Measurements from ENCODE around the gene FBXL17. TPM values are rescaled to one million over a fixed set of nuclear protein-coding genes. Genes with fewer than 3 reads are reported as not detected.

Gene FBXL17
- total and polyA plus RNA-seq, 4 donors = 2.1 to 14.1 (median 6.3) TPM

- Histone ChIP-seq H3K4me1 (ENCODE audit: control insufficient read depth in 4 of 4, insufficient read depth in 4 of 4, low read length in 3 of 4) (no peaks in the 10 kb centered on the region), H3K9me3 (ENCODE audit: control insufficient read depth in 4 of 4, low read length in 3 of 4) (no peaks in the 10 kb centered on the region), H3K36me3 (ENCODE audit: control insufficient read depth in 4 of 4, insufficient read depth in 3 of 4, low read depth in 1 of 4, low read length in 3 of 4) (no peaks in the 10 kb centered on the region), H3K9ac (ENCODE audit: low read depth in 1 of 2, low read length in 2 of 2) (no peak overlapping the region), H3K27me3 (ENCODE audit: control insufficient read depth in 4 of 4, insufficient read depth in 4 of 4, low read length in 3 of 4) (no peaks in the 10 kb centered on the region), H3K4me3 (ENCODE audit: low read depth in 1 of 3, low read length in 3 of 3) (no peak overlapping the region), H3K27ac (ENCODE audit: low read depth in 1 of 2, low read length in 2 of 2) (no peak overlapping the region)
- DNase-seq (ENCODE audit: low spot score) = no peak
- WGBS = 79% methylated on average over 3 of the region's 3 CpGs
- no peak for TF ChIP-seq FOXA2 (IDR thresholded peaks at IDR 0.05)
- no peak for TF ChIP-seq GABPA (IDR thresholded peaks at IDR 0.05 in 1 of 2, conservative IDR thresholded peaks at IDR 0.05 in 1 of 2)
- TF ChIP-seq TAF1 (conservative IDR thresholded peaks at IDR 0.05) = no peak
- no peak for TF ChIP-seq JUND (IDR thresholded peaks at IDR 0.05)
- TF ChIP-seq CTCF (IDR thresholded peaks at IDR 0.05; ENCODE audit: low read depth, low read length, missing input control) = no peak
- TF ChIP-seq NR2F2 (IDR thresholded peaks at IDR 0.05) = no peak
- TF ChIP-seq ATF3 (IDR thresholded peaks at IDR 0.05) = no peak
- TF ChIP-seq RXRA (IDR thresholded peaks at IDR 0.05) = no peak
- no peak for TF ChIP-seq HNF4A (conservative IDR thresholded peaks at IDR 0.05)
- no peak for TF ChIP-seq FOXA1 (IDR thresholded peaks at IDR 0.05)
- TF ChIP-seq ZBTB33 (IDR thresholded peaks at IDR 0.05) = no peak
- no peak for TF ChIP-seq HNF4G (IDR thresholded peaks at IDR 0.05)
These were observed 49.2 kb upstream of the FBXL17 start for GRCh38 chr5:108430931-108431608.

GRCh38 chr5:108421713-108422112 lies 39.8 kb upstream of the FBXL17 start:
- Histone ChIP-seq H3K9ac (ENCODE audit: low read depth in 1 of 2, low read length in 2 of 2) (no peak overlapping the region), H3K27ac (ENCODE audit: low read depth in 1 of 2, low read length in 2 of 2) (no peak overlapping the region), H3K36me3 (ENCODE audit: control insufficient read depth in 4 of 4, insufficient read depth in 3 of 4, low read depth in 1 of 4, low read length in 3 of 4) (no peaks in the 10 kb centered on the region), H3K27me3 (ENCODE audit: control insufficient read depth in 4 of 4, insufficient read depth in 4 of 4, low read length in 3 of 4) (no peaks in the 10 kb centered on the region), H3K4me1 (ENCODE audit: control insufficient read depth in 4 of 4, insufficient read depth in 4 of 4, low read length in 3 of 4) (no peaks in the 10 kb centered on the region), H3K4me3 (ENCODE audit: low read depth in 1 of 3, low read length in 3 of 3) (no peak overlapping the region), H3K9me3 (ENCODE audit: control insufficient read depth in 4 of 4, low read length in 3 of 4) (peaks cover 0 to 2% (median 0%) of the 10 kb centered on the region in 4 donors)
- TF ChIP-seq ZBTB33 (IDR thresholded peaks at IDR 0.05) (no peak), EGR1 (IDR thresholded peaks at IDR 0.05; ENCODE audit: low read depth in 2 of 2) (no peak), CTCF (IDR thresholded peaks at IDR 0.05; ENCODE audit: low read depth, low read length, missing input control) (no peak), HNF4G (IDR thresholded peaks at IDR 0.05) (no peak), YY1 (IDR thresholded peaks at IDR 0.05) (no peak), MAX (IDR thresholded peaks at IDR 0.05) (no peak), ATF3 (IDR thresholded peaks at IDR 0.05) (no peak), FOXA2 (IDR thresholded peaks at IDR 0.05) (no peak), HNF4A (conservative IDR thresholded peaks at IDR 0.05) (no peak), RAD21 (IDR thresholded peaks at IDR 0.05) (no peak), GABPA (IDR thresholded peaks at IDR 0.05 in 1 of 2, conservative IDR thresholded peaks at IDR 0.05 in 1 of 2) (no peak), FOXA1 (IDR thresholded peaks at IDR 0.05) (no peak), TAF1 (conservative IDR thresholded peaks at IDR 0.05) (no peak), NR2F2 (IDR thresholded peaks at IDR 0.05) (no peak), REST (IDR thresholded peaks at IDR 0.05) (no peak), SP1 (IDR thresholded peaks at IDR 0.05) (no peak), RXRA (IDR thresholded peaks at IDR 0.05) (no peak), JUND (IDR thresholded peaks at IDR 0.05) (no peak)
- DNase-seq (ENCODE audit: low spot score) = no peak
- 82% methylated on average over 5 of the region's 5 CpGs for WGBS

Data from liver (tissue), 9 donors.